HUES6 (cell line): Measurements from ENCODE around the gene ZBTB17.

Experiments
- H3K27ac ChIP-seq: 2 replicates; pipeline ENCODE4 v1.7.0; 2013; ENCODE audit warnings: low read depth, mild to moderate bottlenecking, low read length, inconsistent platforms
- H3K27me3 ChIP-seq: 2 replicates; pipeline ENCODE4 v1.6.1; 2013; ENCODE audit warnings: low read length; ENCODE audit not compliant: control insufficient read depth, insufficient read depth
- H3K36me3 ChIP-seq: 2 replicates; pipeline ENCODE4 v1.6.1; 2013; ENCODE audit warnings: low read length; ENCODE audit not compliant: control insufficient read depth, insufficient read depth
- H3K4me1 ChIP-seq: 2 replicates; pipeline ENCODE4 v1.6.1; 2013; ENCODE audit warnings: low read length; ENCODE audit not compliant: control insufficient read depth, insufficient read depth
- H3K4me3 ChIP-seq: 2 replicates; pipeline ENCODE4 v1.5.1; 2013; ENCODE audit warnings: low read depth, low read length
- H3K9ac ChIP-seq: one replicate; pipeline ENCODE4 v1.6.1; 2013; ENCODE audit warnings: mild to moderate bottlenecking, low read length
- H3K9me3 ChIP-seq: 2 replicates; pipeline ENCODE4 v1.6.1; 2013; ENCODE audit warnings: low read depth, low read length; ENCODE audit not compliant: control insufficient read depth, insufficient read depth

Gene ZBTB17

DNA sequence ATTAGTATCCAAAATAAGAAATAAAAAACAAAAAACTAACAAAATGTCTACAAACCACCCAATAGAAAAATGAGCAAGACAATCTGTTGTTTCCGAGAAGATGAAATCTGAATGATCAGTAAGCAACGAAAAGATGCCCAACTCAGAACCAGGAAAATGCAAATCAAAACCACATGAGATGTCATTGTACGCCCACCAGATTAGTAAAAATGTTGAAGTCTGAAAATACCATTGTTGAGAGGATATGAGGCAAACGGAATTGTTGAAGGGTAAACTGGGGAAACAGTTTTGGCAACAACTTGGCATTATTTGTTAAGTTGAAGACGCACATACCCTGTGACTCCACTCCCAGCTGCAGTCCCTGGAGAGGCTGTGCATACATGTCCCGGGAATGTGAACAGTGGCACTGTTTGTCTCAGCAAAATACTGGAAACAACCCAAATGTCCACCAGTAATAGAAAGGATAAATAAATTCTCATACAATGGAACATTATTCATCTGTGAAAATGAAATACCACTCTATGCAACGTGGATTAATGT is 10.6 kb downstream of the ZBTB17 start:
- Histone ChIP-seq H3K27ac (no peak overlapping the region), H3K4me3 (no peak overlapping the region), H3K9ac (no peak overlapping the region), H3K4me1 (peaks cover 18% of the 10 kb centered on the region; the same call in 1 of the 2 replicates), H3K9me3 (peaks cover 15% of the 10 kb centered on the region), H3K36me3 (peaks cover 20% of the 10 kb centered on the region), H3K27me3 (no peaks in the 10 kb centered on the region)

DNA sequence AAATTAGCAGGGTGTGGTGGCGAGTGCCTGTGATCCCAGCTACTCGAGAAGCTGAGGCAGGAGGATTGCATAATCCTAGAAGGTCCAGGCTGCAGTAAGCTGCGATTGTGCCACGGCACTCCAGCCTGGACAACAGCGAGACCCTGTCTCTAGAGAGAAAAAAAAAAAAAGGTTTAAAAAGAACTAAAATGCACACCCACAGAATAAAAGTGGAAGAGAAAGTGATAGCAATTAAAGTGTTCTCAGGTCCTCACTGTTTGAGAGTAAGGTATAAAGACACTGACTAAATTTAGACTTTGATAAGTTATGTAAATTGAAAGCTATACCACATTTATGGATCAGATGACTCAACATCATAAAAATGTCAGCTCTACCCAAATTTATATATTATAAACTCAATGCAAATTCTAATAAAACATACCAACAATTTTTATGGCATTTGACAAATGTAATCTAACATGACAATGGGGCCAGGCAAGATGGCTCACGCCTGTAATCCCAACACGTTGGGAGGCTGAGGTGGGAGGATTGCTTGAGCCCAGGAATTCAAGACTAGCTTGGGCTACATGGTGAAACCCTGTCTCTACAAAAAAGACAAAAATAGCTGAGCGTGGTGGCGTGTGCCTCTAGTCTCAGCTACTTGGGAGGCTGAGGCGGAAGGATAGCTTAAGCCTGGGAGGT is 11.8 kb downstream of the ZBTB17 start:
- Histone ChIP-seq H3K27me3 (no peaks in the 10 kb centered on the region), H3K27ac (no peak overlapping the region), H3K4me1 (peaks cover 23% of the 10 kb centered on the region; the same call in 1 of the 2 replicates), H3K9me3 (peaks cover 8% of the 10 kb centered on the region), H3K36me3 (peaks cover 11% of the 10 kb centered on the region), H3K9ac (no peak overlapping the region), H3K4me3 (no peak overlapping the region)

DNA sequence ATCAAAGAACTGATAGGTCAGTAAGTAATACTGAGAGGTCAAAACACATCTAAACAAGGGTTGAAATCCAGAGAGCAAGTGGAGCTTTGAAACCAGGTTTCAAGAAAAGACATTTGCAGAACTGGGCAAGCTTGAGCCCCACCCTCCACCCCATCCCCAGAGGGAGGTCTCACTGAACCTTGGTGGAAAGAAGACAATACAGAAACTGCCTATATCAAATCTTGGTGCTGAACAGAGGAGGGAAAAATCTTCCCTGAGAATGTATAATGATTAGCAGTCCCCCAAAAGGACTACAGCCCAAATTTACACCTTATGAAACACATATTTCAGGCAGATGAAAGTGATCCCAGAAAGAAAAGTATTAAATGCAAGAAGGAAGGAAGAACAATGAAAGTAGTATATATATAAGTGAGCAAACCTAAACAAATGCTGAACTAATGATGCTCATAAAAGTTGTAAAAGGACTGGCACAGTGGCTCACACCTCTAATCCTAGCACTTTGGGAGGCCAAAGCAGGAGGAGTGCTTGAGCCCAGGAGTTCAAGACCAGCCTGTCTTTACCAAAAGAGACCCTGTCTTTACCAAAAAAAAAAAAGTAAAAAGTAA is 12.4 kb downstream of the ZBTB17 start:
- no peak overlapping the region for H3K9ac ChIP-seq
- no peak overlapping the region for H3K4me3 ChIP-seq
- peaks cover 5% of the 10 kb centered on the region for H3K36me3 ChIP-seq
- 0 out of 2 replicates have a peak, but pooled peaks cover 3% of the 10 kb centered on the region for H3K9me3 ChIP-seq
- peaks cover 29% of the 10 kb centered on the region for H3K4me1 ChIP-seq
- H3K27me3 ChIP-seq, result no peaks in the 10 kb centered on the region
- H3K27ac ChIP-seq, result no peak overlapping the region

DNA sequence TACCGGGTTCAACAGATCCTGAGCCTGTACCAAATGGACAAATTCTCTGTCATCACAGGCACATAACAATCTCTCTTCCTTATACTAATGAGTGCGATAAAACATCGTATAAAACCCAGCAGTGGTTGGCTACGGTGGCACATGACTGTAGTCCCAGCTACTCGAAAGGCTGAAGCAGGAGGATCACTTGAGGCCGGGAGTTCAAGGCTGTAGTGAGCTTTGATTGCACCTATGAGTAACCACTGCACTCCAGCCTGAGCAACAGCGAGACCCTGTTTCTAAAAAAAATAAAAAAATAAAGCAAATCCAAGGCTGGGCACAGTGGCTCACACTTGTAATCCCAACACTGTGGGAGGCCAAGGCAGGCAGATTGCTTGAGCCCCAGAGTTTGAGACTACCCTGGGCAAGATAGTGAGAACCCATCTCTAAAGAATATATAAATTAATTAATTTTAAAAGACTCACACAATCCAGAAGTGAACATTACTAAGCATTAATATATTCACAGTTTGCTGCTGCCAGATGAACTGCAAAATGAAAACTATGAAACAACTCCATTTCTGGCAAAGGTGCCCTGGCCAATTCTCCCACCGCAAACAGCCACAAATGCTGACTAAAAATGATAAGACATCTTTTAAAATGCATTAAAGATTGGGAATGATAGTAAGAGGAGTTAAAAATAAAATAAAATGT is 13.1 kb downstream of the ZBTB17 start:
- Histone ChIP-seq H3K36me3 (no peaks in the 10 kb centered on the region), H3K9ac (no peak overlapping the region), H3K4me1 (peaks cover 35% of the 10 kb centered on the region), H3K27me3 (no peaks in the 10 kb centered on the region), H3K27ac (no peak overlapping the region), H3K9me3 (no peaks in the 10 kb centered on the region), H3K4me3 (no peak overlapping the region)

DNA sequence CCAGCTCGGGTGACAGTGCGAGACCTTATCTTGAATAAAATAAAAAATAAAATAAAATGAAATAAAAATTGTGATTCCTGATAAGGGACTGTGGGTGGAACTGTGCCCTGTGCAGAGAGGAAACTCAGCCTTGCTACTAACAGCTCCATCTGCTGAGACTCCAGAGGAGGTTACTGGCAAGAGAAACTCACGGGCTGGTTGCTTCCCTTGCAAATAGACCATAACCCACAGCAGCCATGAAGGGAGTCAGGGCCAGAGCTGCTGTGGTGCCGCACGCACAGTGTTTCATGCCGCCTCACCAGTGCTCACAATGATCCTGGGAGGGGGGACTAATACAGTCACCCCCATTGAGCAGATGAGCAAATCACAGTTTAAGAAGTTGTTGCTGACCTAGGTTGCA is 13.7 kb downstream of the ZBTB17 start:
- no peaks in the 10 kb centered on the region for H3K36me3 ChIP-seq
- H3K27ac ChIP-seq, result no peak overlapping the region
- H3K27me3 ChIP-seq, result no peaks in the 10 kb centered on the region
- peaks cover 40% of the 10 kb centered on the region for H3K4me1 ChIP-seq
- peak overlapping the region; percentile 15 for H3K9ac ChIP-seq
- no peak overlapping the region for H3K4me3 ChIP-seq
- no peaks in the 10 kb centered on the region for H3K9me3 ChIP-seq

DNA sequence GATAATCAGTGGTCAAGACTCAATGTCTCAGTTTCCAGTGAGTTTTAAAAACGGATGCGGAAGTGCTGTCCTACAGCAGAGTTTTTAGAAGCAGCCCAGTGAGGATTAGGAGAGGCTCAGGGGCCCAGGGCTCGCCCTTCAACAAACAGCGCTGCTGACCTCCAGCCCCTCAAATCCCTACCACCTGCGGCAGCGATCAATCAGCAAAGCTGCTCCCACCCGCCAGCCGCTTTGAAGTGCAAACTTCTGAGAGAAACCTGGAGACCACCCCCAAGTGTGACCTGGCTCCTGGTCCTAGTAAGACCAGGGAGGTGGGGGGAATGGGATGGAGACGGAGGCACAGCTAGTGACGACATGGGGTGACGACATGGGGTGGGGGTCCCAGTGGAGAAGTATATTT is 14.4 kb downstream of the ZBTB17 start:
- Histone ChIP-seq H3K9me3 (no peaks in the 10 kb centered on the region), H3K4me3 (peak overlapping the region; percentile 3; the same call in 1 of the 2 replicates), H3K9ac (no peak overlapping the region), H3K27ac (no peak overlapping the region), H3K36me3 (no peaks in the 10 kb centered on the region), H3K27me3 (no peaks in the 10 kb centered on the region), H3K4me1 (peaks cover 40% of the 10 kb centered on the region)

DNA sequence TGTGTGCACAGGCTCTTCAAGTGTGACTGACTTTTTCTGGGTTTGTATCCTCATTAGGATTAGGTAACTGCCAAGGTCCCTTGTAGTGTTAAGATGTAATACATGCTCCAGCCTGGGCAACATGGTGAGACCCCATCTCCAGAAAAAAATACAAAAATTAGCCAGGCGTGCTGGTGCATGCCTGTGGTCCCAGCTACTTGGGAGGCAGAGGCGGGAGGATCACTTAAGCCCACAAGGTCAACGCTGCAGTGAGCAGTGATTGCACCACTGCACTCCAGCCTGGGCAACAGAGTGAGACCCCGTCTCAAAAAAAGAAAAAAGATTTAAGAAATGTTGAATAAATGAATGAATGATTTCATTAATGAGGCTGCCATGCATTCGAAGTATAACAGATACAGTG is 15.1 kb downstream of the ZBTB17 start:
- peaks cover 40% of the 10 kb centered on the region for H3K4me1 ChIP-seq
- H3K9me3 ChIP-seq, result no peaks in the 10 kb centered on the region
- H3K4me3 ChIP-seq, result no peak overlapping the region
- no peak overlapping the region for H3K9ac ChIP-seq
- no peaks in the 10 kb centered on the region for H3K36me3 ChIP-seq
- no peaks in the 10 kb centered on the region for H3K27me3 ChIP-seq
- H3K27ac ChIP-seq, result no peak overlapping the region

DNA sequence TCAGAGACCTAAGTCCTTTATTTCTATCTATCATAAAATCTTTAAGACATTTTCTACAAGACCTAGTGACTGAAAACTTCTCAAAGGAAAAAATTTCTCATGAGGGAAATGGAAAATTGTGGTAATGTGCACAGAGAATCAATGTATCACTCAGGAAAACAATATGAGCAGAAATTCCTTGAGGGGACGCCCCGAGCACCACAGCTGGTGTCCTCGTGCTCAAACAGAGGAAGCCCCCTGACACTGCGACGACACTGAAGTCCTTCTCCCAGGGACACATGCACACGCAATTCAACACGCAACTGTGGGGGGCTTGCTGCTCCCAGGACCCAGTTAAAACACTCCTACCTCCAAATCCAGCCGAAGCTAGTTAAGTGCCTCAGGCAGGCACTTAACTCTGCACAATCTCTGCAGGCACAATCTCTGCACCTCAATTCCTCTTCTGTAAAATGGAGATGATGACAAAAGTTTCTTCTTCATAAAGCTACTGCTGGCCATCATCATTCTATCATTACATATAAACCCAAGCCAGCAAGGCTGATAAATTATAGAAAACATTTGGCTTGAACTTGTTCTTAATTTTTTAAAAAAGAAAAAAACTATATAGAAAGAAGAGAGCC is 16.0 kb downstream of the ZBTB17 start:
- no peak overlapping the region for H3K4me3 ChIP-seq

DNA sequence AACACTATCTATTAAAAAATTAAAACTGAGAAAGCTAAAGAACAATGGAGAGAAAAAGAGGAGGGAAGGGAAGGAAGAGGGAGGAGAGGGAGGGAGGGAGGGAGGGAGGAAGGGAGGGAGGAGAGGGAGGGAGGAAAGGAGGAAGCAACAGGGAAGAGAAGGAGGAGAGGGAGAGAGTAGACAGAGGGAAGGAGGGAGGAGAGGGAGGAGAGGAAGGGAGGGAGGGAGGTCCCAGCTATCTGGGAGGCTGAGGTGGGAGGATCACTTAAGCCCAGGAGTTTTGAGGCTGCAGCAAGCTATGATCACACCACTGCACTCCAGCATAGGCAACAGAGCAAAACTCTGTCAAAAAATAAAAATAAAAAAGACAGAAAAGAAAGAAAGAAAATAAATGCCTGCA is 16.5 kb downstream of the ZBTB17 start:
- Histone ChIP-seq H3K4me1 (peaks cover 40% of the 10 kb centered on the region), H3K27ac (no peak overlapping the region), H3K36me3 (no peaks in the 10 kb centered on the region), H3K9me3 (no peaks in the 10 kb centered on the region), H3K4me3 (no peak overlapping the region), H3K9ac (no peak overlapping the region), H3K27me3 (no peaks in the 10 kb centered on the region)

More for the DNA sequence above, 16.0 kb downstream of the ZBTB17 start:
- peaks cover 40% of the 10 kb centered on the region for H3K4me1 ChIP-seq
- no peak overlapping the region for H3K27ac ChIP-seq
- no peaks in the 10 kb centered on the region for H3K36me3 ChIP-seq
- H3K27me3 ChIP-seq, result no peaks in the 10 kb centered on the region
- H3K9ac ChIP-seq, result no peak overlapping the region
- H3K9me3 ChIP-seq, result no peaks in the 10 kb centered on the region

DNA sequence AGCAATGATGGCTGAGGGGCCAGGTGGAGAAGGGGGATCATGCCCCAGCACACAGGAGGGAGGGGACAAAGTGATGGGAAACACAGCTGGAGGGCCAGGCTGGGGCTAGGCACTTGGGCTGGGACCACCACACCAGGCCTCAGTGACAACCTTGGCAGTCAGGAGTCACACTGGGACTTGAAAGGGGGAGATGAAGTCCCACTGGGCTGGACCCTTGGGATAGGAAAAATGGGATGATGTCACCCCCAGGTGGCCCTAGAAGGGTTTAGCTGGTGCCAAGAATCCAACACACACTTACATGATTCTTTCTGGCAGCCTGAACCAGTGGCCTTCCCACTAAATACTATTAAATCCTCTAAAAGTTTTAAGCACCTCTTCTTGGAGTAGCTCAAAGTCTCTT is 17.1 kb downstream of the ZBTB17 start:
- Histone ChIP-seq H3K27ac (no peak overlapping the region), H3K4me3 (no peak overlapping the region)

More for the DNA sequence above, 17.1 kb downstream of the ZBTB17 start:
- H3K9me3 ChIP-seq, result no peaks in the 10 kb centered on the region
- H3K9ac ChIP-seq, result no peak overlapping the region
- H3K4me1 ChIP-seq, result peaks cover 46% of the 10 kb centered on the region
- H3K27me3 ChIP-seq, result no peaks in the 10 kb centered on the region
- no peaks in the 10 kb centered on the region for H3K36me3 ChIP-seq
